ENCODE measurements around the gene MYMK.

DNA sequence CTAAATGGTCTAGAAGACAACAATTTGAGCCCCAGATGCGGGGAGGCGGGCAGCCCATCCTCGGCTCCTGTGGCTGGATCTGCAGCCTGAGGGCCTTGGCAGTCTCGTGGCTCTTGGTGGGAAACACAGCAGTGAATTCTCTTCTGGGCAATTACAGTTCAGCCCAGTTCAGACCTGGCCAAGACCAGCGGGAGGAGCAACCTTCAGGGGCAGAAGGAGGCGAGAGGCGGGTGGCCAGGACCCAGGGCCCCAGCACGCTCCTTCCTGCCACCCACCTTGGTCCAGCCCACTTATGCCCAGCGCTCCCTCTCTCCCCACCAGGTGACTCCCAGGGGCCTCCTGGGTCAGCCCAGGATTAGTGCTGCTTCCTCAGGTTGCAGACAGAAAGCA is 7.8 kb downstream of the MYMK start:
- TF ChIP-seq POLR2AphosphoS5 (IDR thresholded peaks at IDR 0.05) (no peak), POLR2A (IDR thresholded peaks at IDR 0.05) (no peak)
- TF ChIP-seq, protein P1, sequence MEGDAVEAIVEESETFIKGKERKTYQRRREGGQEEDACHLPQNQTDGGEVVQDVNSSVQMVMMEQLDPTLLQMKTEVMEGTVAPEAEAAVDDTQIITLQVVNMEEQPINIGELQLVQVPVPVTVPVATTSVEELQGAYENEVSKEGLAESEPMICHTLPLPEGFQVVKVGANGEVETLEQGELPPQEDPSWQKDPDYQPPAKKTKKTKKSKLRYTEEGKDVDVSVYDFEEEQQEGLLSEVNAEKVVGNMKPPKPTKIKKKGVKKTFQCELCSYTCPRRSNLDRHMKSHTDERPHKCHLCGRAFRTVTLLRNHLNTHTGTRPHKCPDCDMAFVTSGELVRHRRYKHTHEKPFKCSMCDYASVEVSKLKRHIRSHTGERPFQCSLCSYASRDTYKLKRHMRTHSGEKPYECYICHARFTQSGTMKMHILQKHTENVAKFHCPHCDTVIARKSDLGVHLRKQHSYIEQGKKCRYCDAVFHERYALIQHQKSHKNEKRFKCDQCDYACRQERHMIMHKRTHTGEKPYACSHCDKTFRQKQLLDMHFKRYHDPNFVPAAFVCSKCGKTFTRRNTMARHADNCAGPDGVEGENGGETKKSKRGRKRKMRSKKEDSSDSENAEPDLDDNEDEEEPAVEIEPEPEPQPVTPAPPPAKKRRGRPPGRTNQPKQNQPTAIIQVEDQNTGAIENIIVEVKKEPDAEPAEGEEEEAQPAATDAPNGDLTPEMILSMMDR (IDR thresholded peaks at IDR 0.05) = no peak

All from sigmoid colon (tissue), 4 donors.